Activated CD8-positive, alpha-beta memory T cell treated with anti-CD3 and anti-CD28 coated beads for 4 hours (primary cell): Measurements from ENCODE around the gene ERBB4.
"Not testable (repeated sequence)": the region's sequence is repeated elsewhere in the genome, so short reads cannot be mapped to it uniquely, and the experiment has no call there.

Experiments used
- DNase-seq, 2 donors: peaks; one replicate each; pipeline ENCODE4 v3.0.0-alpha.2; 2020; ENCODE audit warnings: low read depth in 2 of 2

Gene ERBB4

DNA sequence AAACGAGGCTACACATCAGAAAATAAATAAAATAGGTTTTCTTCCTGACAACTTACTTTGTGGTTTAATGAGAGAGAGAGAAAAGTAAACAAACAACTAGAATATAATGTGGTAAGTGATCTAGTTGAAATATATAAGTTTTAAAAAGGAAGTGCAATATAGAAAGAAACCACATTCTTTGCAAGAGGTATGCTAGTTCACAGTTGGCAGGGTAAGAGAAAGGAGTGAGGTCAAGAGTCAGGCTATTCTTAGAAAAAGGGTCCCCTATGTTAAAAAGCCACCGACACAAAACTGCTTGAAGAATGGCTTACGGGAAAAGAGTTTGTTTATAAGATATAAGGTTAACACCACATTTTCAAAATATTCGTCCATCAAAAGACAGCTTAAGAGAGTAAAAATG lies 462.1 kb downstream of the ERBB4 start:
- no peak for DNase-seq

DNA sequence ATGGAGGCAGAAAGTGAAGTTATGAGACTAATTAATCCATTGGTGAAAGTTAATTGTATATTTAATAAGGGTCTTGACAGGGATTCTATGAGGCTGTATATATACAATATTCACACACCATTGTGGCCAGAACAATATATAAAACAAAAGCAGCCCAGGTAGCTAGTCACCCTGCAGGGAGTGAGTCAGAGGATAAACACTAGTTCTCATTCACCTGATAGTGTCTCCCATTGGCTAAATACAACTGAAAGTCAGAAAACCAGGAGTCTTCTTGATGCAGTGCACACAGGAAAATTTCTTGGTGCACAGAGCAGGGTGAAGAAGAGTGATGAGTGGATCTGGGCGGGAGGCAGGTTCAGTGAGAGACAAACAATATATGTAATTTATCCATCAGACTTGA lies 465.2 kb downstream of the ERBB4 start:
- DNase-seq, result no peak

DNA sequence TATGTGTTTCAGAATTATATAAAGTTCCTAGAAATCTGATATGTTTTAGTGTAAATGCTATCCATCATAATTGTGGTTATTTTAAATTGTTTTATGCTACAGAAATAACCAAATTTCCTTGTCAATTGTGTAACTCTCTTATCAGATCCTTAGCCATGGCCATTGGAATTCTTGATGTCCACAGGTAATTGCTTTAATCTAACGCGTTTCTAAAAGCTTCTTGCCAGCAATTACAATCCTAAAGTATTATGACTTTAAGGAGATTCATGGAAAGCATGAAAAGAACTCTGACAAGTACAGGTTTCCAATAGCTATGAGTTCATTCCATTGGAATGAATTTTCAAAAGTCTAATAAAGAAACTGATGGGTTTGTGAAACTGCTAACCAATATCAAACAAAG lies 472.1 kb downstream of the ERBB4 start:
- DNase-seq, result no peak

DNA sequence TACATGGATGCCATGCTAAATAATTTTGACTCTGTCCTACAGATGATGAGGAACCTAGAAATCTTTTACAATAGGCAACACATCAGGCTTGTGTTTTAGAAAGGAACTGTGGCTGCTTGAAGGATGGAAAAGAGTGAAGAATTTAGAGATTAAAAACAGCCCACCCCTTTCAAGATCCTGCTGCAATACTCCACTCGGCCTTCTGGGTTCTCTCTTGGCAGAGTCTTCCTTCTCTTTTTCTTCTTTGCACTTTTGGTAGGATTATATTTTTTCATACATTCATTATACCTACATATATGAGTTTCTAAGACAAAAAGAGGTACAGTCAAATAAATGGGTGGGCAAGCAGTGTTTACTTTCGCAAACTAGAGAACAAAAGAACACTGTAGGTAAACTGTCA lies 474.3 kb downstream of the ERBB4 start:
- DNase-seq, result no peak

DNA sequence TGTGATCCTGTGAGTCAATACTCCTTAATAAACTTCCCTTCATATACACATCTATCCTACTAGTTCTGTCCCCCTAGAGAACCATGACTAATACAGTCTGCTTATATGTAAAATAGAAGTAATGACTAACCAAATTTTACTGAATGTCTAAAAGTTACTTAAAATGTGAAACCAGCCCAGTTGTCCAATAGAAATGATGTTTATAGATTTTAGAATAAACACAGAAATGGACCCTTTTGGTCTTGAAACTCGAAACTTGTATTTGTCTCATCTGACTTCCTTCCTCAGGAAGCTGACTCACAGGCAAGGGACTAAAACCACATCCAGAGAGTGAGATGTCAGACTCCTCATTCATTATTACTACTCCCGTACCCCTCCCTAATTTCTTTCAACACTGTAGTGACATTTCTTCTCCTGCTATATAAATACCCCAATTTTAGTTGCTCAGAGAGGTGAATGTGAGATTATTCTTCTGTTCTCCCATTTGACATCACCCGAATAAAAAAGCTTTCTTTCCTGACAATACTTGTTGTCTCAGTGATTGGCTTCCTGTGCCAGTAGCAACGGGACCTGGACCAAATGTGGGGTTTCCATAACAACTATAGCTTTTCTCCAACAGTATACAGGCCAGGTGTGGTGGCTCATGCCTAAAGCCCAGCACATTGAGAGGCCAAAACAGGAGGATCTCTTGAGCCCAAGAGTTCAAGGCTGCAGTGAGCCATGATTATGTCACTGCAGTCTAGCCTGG lies 486.0 kb downstream of the ERBB4 start:
- no peak for DNase-seq

DNA sequence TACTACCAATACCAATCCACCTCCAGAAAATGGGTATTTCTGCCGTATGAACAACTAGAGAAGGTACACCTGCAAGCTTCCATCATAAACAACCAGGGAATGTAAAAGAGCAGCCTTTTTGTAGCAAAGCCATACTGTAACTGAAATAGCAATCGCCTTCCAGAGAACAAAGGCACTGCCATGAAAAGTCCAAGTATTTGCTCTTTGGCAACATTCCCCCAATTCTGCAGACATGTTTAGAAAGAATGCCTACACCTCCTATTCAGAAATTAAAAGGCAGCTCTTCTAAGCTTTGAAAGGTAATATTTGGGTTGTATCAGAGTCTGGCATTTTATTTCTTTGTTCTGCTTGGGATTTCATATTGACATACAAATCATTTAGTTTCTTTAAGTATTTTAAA lies 487.7 kb downstream of the ERBB4 start:
- no peak for DNase-seq

DNA sequence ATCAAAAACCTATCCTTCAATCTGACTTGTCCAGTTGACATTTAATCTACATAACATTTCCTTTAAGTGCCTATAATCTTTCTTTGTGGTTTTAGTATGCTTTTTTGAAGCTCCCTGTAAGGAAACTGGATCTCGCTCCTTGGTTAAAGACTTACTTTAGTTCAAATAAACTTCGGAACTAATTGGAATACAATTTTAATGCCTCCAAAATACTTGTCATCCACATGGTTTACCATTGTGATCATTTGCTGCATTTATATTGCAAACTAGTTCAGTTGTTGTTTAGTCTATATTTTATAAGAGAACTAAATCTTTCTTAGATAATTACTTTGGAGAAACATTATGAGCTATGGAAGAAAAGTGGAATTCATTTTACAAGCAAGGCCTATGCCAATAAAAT lies 496.0 kb downstream of the ERBB4 start:
- DNase-seq, result no peak

DNA sequence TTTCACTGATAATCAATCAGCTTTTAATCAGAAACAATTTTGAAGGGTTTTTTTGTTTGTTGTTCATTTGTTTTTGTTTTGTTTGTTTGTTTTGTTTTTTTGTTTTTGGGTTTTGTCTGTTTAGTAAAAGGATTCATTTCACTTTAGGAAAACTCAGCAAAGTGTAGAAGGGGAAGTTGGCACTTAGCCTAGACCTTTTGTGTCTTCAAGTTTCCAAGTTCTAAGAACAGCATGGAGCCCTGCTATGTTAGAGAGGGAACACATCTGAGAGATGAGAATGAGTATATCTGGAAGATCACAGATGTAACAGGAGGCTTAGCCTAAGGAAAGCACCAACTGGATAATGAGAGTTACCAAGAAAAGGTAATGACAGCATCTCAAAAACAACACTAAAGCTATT lies 501.5 kb downstream of the ERBB4 start:
- no peak for DNase-seq

DNA sequence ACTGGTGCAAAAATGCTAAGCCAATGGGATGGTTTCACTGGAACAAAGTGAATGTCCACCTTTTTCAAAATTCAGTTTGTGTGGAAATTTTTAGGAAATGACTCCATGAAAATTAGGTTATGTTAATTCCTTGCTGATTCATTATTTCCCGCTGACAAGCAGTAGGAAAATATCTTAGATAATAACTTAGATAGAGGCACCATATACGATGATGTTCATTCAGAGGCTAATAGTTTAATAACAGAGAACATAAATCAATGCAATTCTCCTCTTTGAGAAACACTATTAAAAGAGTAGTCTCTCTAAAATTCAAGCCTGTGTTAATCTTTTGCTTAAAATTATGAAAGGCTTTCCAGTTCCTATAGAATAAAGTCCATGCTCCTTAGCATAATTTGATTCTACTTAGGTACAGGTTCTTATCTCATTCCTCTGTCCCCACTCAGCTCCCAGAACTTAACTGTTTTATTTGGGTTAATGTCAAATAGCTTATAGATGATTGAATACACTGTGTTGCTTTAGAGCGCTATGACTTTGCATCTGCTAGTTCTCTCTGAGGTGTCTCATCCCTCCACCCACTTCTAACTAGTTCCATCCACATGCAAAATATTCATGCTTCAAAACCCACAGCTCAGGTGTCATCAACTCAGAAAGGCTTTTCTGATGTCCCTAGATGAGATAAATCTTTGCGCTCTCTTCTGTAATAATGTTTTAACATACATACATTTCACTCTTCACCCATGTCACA lies 503.6 kb downstream of the ERBB4 start:
- DNase-seq, result no peak

DNA sequence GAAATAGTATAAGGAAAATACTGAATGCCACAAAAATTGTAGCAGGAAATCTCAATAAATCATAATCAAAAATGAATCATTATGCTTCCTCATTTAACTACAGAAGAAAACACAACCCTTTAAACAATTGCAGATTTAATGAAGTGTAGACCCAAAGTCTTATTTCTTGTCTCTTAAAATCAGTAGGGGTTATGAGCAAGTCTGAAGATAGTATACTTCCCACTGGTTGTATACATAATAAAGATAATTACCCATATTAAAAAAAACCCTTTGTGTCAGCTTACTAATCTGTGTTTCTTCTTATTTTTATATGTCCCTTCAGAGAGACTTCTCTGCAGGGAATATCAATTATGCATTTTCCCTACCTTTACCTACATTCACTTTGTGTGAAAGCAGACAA lies 504.7 kb downstream of the ERBB4 start:
- no peak for DNase-seq

DNA sequence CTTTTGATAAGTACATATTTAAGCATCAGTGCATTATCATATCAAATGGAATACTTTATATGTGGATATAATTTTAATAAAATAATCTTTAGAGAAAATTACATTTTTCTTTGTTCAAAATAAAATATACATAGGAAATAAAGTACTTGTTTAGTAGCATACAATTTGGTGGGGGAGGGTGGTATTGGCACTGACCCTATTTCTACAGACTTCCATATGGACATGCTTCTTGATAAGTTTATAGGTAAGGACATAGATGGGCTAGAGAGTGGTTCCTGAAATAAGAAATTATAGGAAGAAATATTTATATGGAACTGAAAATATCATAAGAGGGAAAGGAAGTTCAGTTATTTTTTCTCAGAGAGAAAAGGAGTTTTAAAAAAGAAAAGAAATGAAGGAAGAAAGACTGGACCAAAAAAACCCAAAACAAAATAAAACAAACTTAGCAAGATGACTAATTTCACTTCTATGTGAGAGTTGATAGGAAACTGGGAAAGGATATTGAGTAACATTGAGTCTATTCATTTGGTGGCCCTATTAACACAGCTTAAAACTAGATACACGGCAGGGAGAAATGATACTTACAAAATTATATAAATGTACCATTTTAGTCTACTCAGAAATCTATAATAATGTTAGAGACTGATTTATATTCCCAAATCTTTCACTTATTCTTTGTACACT lies 505.9 kb downstream of the ERBB4 start:
- DNase-seq, result no peak

DNA sequence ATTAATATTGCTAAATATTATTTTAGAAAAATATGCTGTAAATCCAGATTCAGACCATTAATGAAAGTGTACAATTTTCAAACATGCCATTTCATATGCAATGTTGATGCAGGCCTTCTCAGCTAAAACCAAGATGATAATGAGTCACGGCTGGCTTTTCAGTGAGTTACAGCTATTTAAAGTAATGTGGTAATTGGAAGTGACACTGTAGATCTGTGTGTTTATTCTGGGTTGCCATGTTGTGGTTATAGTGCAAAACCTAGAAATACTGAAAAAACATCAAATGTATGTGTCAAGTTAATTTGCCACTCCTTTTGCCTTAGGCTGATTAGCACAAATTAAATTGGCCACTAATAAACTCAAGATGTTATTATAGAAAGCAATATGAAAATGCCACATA lies 506.6 kb downstream of the ERBB4 start:
- no peak for DNase-seq

DNA sequence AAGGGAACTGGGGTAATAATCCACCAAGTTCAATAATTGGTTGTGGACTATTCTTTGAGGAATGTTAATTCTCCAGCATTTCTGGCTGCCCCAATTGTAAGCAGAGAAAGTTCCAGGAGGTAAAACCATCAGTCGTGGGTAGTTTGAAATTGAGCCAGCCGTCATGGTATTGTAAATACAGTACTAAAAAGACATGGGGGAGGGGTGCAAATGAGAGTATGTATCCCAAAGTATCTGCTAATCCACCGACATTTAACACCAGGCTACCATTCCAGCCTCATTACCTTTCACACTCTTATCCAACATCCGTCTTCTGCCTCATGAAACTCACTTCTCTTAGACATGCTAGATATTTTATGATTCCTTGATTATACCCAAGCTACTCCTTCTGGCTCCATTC lies 507.9 kb downstream of the ERBB4 start:
- DNase-seq, result no peak

DNA sequence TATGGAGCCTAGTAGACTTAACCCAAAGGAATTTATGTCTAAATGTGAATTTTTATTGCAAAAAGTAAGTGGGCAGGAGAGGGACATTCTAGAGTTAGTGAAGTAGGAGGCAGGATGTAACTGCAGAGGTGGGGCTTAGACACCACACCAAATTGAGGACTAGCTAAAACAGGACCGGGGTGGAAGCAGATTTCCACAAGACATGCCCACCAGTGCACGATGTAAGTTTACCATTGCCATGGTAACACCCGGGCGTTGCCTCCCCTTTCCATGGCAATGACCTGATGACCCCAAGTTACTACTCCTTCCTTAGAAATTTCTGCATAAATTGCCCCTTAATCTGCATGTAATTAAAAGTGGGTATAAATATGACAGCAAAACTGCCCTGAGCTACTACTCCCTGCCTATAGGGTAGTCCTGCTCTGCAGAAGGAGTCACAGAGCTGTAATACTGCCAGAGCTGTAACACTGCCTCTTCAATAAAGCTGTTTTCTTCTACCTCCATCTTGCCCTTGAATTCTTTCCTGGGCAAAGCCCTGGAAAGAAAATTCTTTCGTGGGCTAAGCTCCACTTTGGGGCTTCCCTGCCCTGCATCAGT lies 509.7 kb downstream of the ERBB4 start:
- DNase-seq, result no peak

DNA sequence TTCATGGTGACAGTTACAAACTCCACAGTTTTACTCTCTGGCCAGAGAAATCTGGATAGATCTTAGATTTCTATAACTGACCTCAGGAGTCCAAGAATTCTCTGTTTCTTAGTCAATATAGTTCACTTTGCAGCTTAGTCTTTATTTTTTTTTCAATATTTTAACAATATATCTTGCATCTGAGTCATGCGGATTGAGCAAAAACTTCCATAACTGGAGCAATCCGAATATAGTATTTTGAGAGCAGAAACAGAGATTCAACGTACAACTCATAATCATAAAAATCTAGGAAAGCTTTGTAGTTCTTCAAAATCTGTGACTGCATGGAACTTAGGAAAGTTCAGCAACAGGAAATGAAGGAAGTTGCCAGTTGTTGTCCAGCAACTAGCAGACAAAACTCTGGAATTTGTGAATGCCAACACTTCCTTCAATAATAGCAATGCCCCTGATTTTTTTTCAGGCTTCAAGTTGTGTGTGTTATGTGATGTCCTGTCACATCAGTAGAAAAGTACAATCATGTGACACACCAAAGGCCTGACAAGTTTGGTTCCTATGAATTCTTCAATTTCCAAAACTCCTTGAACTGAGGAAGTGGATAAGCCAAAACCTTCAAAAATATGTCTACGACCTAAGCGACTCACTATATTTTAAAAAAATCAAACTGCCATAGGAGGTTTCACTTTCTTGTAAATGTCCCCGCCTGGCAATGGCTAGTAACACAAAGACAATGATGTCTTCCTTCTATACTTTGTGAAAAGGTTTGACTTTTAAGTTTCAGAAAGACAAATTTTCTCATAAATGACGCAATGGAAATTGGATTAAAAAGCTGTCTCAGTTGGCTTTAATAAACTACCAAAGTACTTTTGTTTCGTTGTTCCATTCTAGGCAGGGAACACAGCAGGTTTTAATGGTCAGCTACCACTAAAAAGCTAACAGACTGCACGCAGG lies 510.6 kb downstream of the ERBB4 start:
- DNase-seq, result no peak

DNA sequence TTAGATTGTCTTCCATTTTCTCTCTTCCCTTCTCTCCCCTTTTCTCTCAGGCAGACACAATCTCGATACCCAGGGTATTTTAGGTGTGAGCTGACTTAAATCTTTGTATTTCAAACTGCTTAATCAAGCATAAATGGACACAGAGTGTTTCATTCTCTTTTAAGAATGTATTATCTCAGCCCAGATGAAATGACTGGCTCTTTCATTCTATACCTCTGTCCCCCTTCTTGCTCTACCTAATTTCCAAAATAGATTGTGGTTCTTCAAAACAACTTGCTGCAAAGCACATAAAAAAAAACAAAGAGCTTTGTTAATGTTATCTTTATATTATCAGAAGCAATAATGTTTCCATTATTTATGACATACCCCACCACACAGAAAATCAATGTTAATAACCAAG lies 514.6 kb downstream of the ERBB4 start:
- no peak for DNase-seq

DNA sequence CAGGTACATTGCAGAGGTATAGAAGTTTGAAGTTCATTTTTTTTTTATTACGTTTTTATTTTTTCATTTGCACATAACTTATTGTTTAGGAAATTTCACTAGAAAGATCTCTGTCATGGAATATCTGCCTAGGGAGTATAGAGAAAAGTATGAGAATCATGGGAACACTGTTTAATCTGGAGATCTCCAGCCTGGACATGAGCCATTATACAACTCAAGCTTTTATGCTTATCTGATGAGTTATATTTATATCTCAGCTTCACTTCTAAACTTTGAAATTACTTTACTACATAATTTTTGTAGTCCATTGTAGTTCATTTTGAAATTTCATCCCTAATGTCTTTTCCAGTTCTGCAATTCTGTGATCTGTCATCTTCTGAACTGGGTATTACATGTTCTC lies 515.6 kb downstream of the ERBB4 start:
- no peak for DNase-seq

DNA sequence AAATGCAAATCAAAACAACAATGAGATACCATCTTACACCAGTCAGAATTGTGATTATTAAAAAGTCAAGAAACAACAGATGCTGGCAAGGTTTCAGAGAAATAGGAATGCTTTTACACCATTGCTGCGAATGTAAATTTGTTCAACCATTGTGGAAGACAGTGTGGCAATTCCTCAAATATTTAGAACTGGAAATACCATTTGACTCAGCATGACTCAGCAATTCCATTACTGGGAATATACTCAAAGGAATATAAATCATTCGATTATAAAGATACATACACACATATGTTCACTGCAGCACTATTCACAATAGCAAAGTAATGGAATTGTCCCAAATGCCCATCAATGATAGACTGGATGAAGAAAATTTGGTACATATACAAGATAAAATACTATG lies 516.7 kb downstream of the ERBB4 start:
- no peak for DNase-seq

DNA sequence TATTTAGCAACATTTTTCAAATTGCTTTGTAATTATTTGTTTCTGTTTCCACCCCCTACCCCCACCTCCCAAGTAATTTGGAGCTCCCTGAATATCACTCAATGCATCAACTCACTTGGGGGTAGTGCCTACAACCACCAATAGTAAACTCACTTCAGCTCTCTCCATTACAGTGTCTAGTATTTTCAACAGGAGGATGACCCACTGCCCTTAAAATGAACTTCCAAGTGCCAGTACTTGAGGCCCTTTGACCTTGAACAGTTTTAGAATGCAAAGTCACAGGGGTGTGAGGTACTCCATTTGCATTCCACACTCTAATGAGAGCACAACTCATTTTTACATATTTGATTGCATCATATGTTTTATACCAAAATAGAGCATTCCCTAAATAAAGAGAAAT lies 523.0 kb downstream of the ERBB4 start:
- no peak for DNase-seq

DNA sequence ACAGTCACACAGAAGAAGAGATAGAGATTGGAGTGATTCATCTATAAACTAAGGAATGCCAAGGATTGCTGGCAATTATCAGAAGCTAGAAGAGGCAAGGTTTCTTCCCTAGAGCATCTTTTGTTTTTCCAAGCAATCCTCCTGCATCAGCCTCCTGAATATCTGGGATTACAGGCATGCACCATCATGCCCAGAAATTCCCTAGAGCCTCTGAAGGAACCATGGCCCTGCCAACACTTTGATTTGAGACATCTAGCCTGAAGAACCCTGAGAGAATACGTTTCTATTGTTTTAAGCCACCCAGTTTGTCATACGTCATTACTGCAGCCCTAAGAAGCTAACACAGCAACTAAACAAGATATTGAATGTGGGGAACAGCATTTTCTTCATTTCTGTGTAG lies 525.0 kb downstream of the ERBB4 start:
- no peak for DNase-seq

DNA sequence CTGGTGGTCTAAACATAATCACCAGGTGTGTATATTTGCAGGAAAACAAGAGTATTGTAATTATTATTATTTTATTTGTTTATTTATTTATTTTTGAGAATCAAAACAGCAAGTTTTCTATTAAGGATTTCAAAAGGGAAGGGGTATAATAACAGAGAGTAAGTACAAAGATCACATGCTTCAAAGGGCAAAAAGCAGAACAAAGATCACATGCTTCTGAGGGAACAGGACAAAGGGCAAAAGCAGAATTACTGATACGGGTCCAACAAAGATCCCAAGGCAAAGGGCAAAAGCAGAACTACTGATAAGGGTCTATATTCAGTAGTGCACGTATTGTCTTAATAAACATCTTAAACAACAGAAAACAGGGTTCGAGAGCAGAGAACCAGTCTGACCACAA lies 528.3 kb downstream of the ERBB4 start:
- not testable (repeated sequence) for DNase-seq

DNA sequence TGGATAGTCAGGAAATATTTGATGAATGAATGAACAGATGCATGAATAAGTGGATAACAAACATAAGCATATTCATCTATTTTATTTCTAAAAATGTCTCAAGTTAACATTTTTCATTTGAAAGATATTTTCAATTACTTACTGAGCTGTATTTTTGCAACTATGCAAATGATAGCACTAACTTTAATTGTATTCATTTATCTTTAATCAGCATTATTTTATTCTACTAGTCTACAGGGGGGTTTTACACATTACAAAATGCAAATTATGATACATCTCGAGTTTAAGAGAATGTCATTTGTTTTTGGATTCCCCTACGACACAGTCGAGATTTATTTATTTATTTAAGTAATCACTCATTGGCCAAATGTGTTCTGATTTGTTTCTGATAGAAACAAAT lies 530.6 kb downstream of the ERBB4 start:
- no peak for DNase-seq
